Measurements from ENCODE around the gene NYAP2.

DNA sequence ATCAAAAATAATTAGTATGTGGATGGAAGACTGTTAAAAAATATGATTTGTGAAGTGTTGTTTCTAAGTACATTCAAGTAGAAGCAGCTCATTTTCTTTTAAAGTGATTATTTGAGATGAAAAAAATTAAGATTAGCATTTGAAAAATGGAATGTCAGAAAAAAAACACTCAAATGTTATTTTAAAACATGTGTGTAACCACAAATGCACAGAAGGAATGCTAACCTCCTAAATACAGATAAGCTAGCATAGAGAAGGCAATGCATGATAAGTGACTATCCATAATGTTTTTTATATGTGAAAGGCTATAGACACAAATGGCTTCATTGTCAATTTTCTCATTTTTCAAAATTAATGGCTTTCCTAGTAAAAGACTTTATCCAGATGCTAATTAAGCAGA, 198.9 kb downstream of the NYAP2 start:
- TF ChIP-seq, protein P1, sequence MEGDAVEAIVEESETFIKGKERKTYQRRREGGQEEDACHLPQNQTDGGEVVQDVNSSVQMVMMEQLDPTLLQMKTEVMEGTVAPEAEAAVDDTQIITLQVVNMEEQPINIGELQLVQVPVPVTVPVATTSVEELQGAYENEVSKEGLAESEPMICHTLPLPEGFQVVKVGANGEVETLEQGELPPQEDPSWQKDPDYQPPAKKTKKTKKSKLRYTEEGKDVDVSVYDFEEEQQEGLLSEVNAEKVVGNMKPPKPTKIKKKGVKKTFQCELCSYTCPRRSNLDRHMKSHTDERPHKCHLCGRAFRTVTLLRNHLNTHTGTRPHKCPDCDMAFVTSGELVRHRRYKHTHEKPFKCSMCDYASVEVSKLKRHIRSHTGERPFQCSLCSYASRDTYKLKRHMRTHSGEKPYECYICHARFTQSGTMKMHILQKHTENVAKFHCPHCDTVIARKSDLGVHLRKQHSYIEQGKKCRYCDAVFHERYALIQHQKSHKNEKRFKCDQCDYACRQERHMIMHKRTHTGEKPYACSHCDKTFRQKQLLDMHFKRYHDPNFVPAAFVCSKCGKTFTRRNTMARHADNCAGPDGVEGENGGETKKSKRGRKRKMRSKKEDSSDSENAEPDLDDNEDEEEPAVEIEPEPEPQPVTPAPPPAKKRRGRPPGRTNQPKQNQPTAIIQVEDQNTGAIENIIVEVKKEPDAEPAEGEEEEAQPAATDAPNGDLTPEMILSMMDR (conservative IDR thresholded peaks at IDR 0.05; ENCODE audit: low read length) = no peak
- no peak for TF ChIP-seq EZH2phosphoT487 (IDR thresholded peaks at IDR 0.05; ENCODE audit: borderline replicate concordance)
